ENCODE measurements around the gene OSTF1. TPM values are rescaled to one million over a fixed set of nuclear protein-coding genes. Genes with fewer than 3 reads are reported as not detected.

OSTF1 gene
- total RNA-seq, 6 experiments from 2014 or later: 19.7 to 34.6 (median 24.7) TPM

- 71% methylated on average over 2 of the region's 2 CpGs for WGBS (ENCODE audit: insufficient coverage, low coverage, low lambda C conversion rate, missing lambda C conversion rate)
- H3K36me3 ChIP-seq: peaks cover 0 to 25% (median 5%) of the 10 kb centered on the region in 4 donors
- intact Hi-C loops (cut with DNase I): no loop called here
- no peak overlapping the region for H3K4me3 ChIP-seq
- ATAC-seq (no peak), DNase-seq (no peak)
- no peaks in the 10 kb centered on the region for H3K27me3 ChIP-seq
- H3K9me3 ChIP-seq: no peaks in the 10 kb centered on the region
- H3K27ac ChIP-seq: no peak overlapping the region
- no peak for TF ChIP-seq POLR2A (IDR thresholded peaks at IDR 0.05)
- no peak for TF ChIP-seq CTCF (IDR thresholded peaks at IDR 0.05)
- H3K4me1 ChIP-seq: no peaks in the 10 kb centered on the region
Measured at GRCh38 chr9:75065510-75065909, 22.8 kb upstream of the OSTF1 start.

GRCh38 chr9:75067894-75068293 lies 20.4 kb upstream of the OSTF1 start:
- ATAC-seq (no peak), DNase-seq (no peak)
- WGBS (ENCODE audit: insufficient coverage, low coverage, low lambda C conversion rate, missing lambda C conversion rate): 80% methylated on average over 4 of the region's 4 CpGs
- no peak for TF ChIP-seq CTCF (IDR thresholded peaks at IDR 0.05)
- no peak for TF ChIP-seq POLR2A (IDR thresholded peaks at IDR 0.05)
- no peaks in the 10 kb centered on the region for H3K4me1 ChIP-seq
- H3K4me3 ChIP-seq: no peak overlapping the region
- H3K27ac ChIP-seq: no peak overlapping the region
- intact Hi-C loops (cut with DNase I): no loop called here
- peaks cover 0 to 20% (median 0%) of the 10 kb centered on the region in 4 donors for H3K36me3 ChIP-seq
- H3K27me3 ChIP-seq: no peaks in the 10 kb centered on the region
- H3K9me3 ChIP-seq: no peaks in the 10 kb centered on the region

GRCh38 chr9:75069171-75069570 lies 19.1 kb upstream of the OSTF1 start:
- intact Hi-C loops (cut with DNase I): no loop called here
- no peak for ATAC-seq

GRCh38 chr9:75071530-75072122 lies 16.7 kb upstream of the OSTF1 start:
- DNase-seq (no peak), ATAC-seq (no peak)
- no peaks in the 10 kb centered on the region for H3K4me1 ChIP-seq
- no peak overlapping the region for H3K4me3 ChIP-seq
- 83% methylated on average over 2 of the region's 5 CpGs for WGBS (ENCODE audit: insufficient coverage, low coverage, low lambda C conversion rate, missing lambda C conversion rate)
- H3K36me3 ChIP-seq: peaks cover 0 to 18% (median 0%) of the 10 kb centered on the region in 4 donors
- H3K9me3 ChIP-seq: no peaks in the 10 kb centered on the region
- H3K27me3 ChIP-seq: no peaks in the 10 kb centered on the region
- intact Hi-C loops (cut with DNase I): loop anchor here in 1 of 2 donors (10.0 kb wide), 1 partner anchor 297 kb away; no protein-coding TSS in a partner anchor
- no peak for TF ChIP-seq POLR2A (IDR thresholded peaks at IDR 0.05)
- no peak overlapping the region for H3K27ac ChIP-seq

More at GRCh38 chr9:75069171-75069570, 19.1 kb upstream of the OSTF1 start:
- Histone ChIP-seq H3K27ac (no peak overlapping the region), H3K36me3 (peaks cover 0 to 20% (median 0%) of the 10 kb centered on the region in 4 donors), H3K9me3 (no peaks in the 10 kb centered on the region), H3K4me1 (no peaks in the 10 kb centered on the region), H3K4me3 (no peak overlapping the region), H3K27me3 (no peaks in the 10 kb centered on the region)
- no peak for DNase-seq
- TF ChIP-seq POLR2A (IDR thresholded peaks at IDR 0.05) (no peak), CTCF (IDR thresholded peaks at IDR 0.05) (no peak)
- 59% methylated on average over 2 of the region's 2 CpGs for WGBS (ENCODE audit: insufficient coverage, low coverage, low lambda C conversion rate, missing lambda C conversion rate)

- 100% methylated on average over 3 of the region's 4 CpGs for WGBS (ENCODE audit: insufficient coverage, low coverage, low lambda C conversion rate, missing lambda C conversion rate)
- TF ChIP-seq CTCF (IDR thresholded peaks at IDR 0.05): no peak
- TF ChIP-seq POLR2A (IDR thresholded peaks at IDR 0.05): no peak
- peaks cover 0 to 13% (median 0%) of the 10 kb centered on the region in 4 donors for H3K36me3 ChIP-seq
- ATAC-seq (no peak), DNase-seq (no peak)
- no peaks in the 10 kb centered on the region for H3K9me3 ChIP-seq
- H3K4me1 ChIP-seq: peaks cover 0 to 4% (median 0%) of the 10 kb centered on the region in 4 donors
- H3K27me3 ChIP-seq: no peaks in the 10 kb centered on the region
- no peak overlapping the region for H3K4me3 ChIP-seq
- intact Hi-C loops (cut with DNase I): loop anchor here in 1 of 2 donors (10.0 kb wide), 1 partner anchor 298 kb away; no protein-coding TSS in a partner anchor
- H3K27ac ChIP-seq: no peak overlapping the region
Measured at GRCh38 chr9:75072895-75073294, 15.4 kb upstream of the OSTF1 start.
